ENCODE results near the gene ACTG1.

GRCh38 chr17:81470270-81470943 lies 42.2 kb downstream of the ACTG1 start:
- TF ChIP-seq TAF1 (IDR thresholded peaks at IDR 0.05; ENCODE audit: low read depth, low read length) (no peak), POLR2AphosphoS5 (IDR thresholded peaks at IDR 0.05; ENCODE audit: low read depth, low read length) (no peak)
